Sigmoid colon (tissue), 7 donors: ENCODE measurements around the gene LCT. TPM values are rescaled to one million over a fixed set of nuclear protein-coding genes. Genes with fewer than 3 reads are reported as not detected.

Experiments
- DNase-seq: peaks from one replicate; pipeline ENCODE4 v3.0.0-alpha.2; 2019
- H3K27ac ChIP-seq, 4 donors: fragments of 200-600 bp; sonication (generic); one replicate each; pipeline ENCODE4 v1.5.1; 2016 to 2019; ENCODE audit warnings: mild to moderate bottlenecking in 1 of 4
- H3K27me3 ChIP-seq, 3 donors: fragments of 200-600 bp; sonication (generic); one replicate each; pipeline ENCODE4 v1.5.1; 2019; ENCODE audit warnings: mild to moderate bottlenecking in 1 of 3
- H3K36me3 ChIP-seq, 4 donors: fragments of 200-600 bp; sonication (generic); one replicate each; pipeline ENCODE4 v1.5.1; 2016 to 2019
- H3K4me1 ChIP-seq, 4 donors: fragments of 200-600 bp; sonication (generic); one replicate each; pipeline ENCODE4 v1.5.1; 2017 to 2019
- H3K4me3 ChIP-seq, 4 donors: fragments of 200-600 bp; sonication (generic); one replicate each; pipeline ENCODE4 v1.5.1; 2017 to 2019; ENCODE audit warnings: mild to moderate bottlenecking in 2 of 4, moderate library complexity in 1 of 4
- H3K9me3 ChIP-seq, 4 donors: fragments of 200-600 bp in 3 of 4; sonication (generic) in 3 of 4; one replicate each; pipeline versions ENCODE4 v1.5.1 to v1.6.1; 2013 to 2019
- EP300 ChIP-seq, 4 donors: sonication (generic); formaldehyde crosslinking; IDR thresholded peaks; one replicate each; pipeline ENCODE4 v1.6.1; 2017; ENCODE audit warnings: antibody characterized with exemption in 4 of 4
- POLR2A ChIP-seq, 2 donors: fragments of 450-650 bp; IDR thresholded peaks; one replicate each; pipeline ENCODE4 v1.6.1; 2016; ENCODE audit warnings: antibody characterized with exemption in 2 of 2, mild to moderate bottlenecking in 2 of 2, moderate library complexity in 2 of 2
- POLR2AphosphoS5 ChIP-seq, 4 donors: sonication (generic); formaldehyde crosslinking; IDR thresholded peaks; one replicate each; pipeline ENCODE4 v1.6.1; 2017; ENCODE audit warnings: antibody characterized with exemption in 4 of 4
- WGBS, 2 donors: extraction: QIAGEN DNeasy Blood & Tissue Kit; methylation state at CpG; one replicate each; pipeline ENCODE4 v1.1.7; 2013; 5-methylcytosine and 5-hydroxymethylcytosine counted together
- intact Hi-C: fragments of 100-400 bp; cut with DNase I; formaldehyde crosslinking; loops from one replicate; pipeline ENCODE4 v1.15.1; 2023
- polyA plus RNA-seq, 3 donors: library from polyadenylated mRNA; stranded (reverse); fragments of 200-250 nt; gene quantifications; one replicate each; pipeline ENCODE4 v1.2.3, GENCODE V29; 2013
- total RNA-seq, 4 donors: library from RNA; depleted of rRNA; stranded (reverse); fragments of >200 nt; gene quantifications; one replicate each; pipeline ENCODE4 v1.1.0, GENCODE V29; 2016
- TF ChIP-seq, protein P1 (sequence below), 4 experiments: fragments of 450-650 bp in 3 of 4; fragments of 200-600 bp in 1 of 4; IDR thresholded peaks; one replicate each; pipeline ENCODE4 v1.5.1; 2016 to 2019; ENCODE audit warnings: antibody characterized with exemption in 4 of 4, mild to moderate bottlenecking in 3 of 4, moderate library complexity in 2 of 4
- donor health status: healthy with polysubstance abuse.
- donor health status: Bipolar disorder and iron deficiency.
- donor health status: healthy.

The LCT gene
- total and polyA plus RNA-seq, 7 donors, result under 0.01 to 0.23 (median 0.03) TPM; not detected in 4

DNA sequence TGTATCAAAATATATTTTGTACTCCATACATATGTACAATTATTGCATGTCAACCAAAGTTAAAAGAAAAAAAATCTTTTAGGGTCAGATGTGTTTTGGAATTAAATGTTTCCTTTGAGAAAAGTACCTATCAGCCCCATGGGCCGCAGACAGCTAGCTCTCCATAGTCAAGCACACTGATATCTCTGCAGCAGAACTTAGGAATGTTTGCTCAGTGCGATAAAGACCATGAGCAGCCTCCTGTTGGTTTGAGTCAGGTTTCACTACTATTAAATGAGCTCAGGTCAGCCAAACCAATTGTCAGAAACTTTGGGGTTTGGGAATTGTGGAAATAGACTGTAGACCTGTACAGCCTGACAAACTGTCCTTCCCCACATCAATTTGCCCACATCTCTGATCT lies 33.7 kb downstream of the LCT start:
- TF ChIP-seq EP300 (IDR thresholded peaks at IDR 0.05), result no peak
- no peak for TF ChIP-seq POLR2AphosphoS5 (IDR thresholded peaks at IDR 0.05)
- no peak for TF ChIP-seq POLR2A (IDR thresholded peaks at IDR 0.05)
- TF ChIP-seq, protein P1, sequence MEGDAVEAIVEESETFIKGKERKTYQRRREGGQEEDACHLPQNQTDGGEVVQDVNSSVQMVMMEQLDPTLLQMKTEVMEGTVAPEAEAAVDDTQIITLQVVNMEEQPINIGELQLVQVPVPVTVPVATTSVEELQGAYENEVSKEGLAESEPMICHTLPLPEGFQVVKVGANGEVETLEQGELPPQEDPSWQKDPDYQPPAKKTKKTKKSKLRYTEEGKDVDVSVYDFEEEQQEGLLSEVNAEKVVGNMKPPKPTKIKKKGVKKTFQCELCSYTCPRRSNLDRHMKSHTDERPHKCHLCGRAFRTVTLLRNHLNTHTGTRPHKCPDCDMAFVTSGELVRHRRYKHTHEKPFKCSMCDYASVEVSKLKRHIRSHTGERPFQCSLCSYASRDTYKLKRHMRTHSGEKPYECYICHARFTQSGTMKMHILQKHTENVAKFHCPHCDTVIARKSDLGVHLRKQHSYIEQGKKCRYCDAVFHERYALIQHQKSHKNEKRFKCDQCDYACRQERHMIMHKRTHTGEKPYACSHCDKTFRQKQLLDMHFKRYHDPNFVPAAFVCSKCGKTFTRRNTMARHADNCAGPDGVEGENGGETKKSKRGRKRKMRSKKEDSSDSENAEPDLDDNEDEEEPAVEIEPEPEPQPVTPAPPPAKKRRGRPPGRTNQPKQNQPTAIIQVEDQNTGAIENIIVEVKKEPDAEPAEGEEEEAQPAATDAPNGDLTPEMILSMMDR (IDR thresholded peaks at IDR 0.05), result no peak
- DNase-seq, result no peak
- no peak overlapping the region for H3K4me3 ChIP-seq
- no peaks in the 10 kb centered on the region for H3K36me3 ChIP-seq
- intact Hi-C loops, result no loop called here
- H3K9me3 ChIP-seq, result peaks cover 0 to 6% (median 0%) of the 10 kb centered on the region in 4 donors
- 83 to 87% methylated on average over 2 of the region's 2 CpGs for WGBS, 2 donors
- no peaks in the 10 kb centered on the region for H3K27me3 ChIP-seq
- no peak overlapping the region for H3K27ac ChIP-seq
- H3K4me1 ChIP-seq, result no peaks in the 10 kb centered on the region

DNA sequence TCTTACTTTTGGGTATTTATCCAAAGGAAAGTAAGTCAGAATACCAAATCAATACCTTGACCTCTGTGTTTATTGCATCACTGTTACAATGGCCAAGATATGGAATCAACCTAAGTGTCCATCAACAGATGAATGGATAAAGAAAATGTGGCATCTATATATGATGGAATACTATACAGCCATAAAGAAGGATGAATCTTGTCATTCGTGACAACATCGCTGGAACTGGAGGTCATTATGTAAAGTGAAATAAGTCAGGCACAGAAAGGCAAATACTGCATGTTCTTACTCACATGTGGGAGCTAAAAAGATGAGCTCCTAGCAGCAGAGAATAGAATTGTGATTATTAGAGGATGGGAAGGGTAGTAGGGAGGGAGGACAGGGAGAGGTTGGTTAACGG lies 34.6 kb downstream of the LCT start:
- no peaks in the 10 kb centered on the region for H3K36me3 ChIP-seq
- no peaks in the 10 kb centered on the region for H3K27me3 ChIP-seq
- no peak overlapping the region for H3K27ac ChIP-seq
- DNase-seq, result no peak
- 64 to 66% methylated on average over 3 of the region's 3 CpGs for WGBS, 2 donors
- H3K4me1 ChIP-seq, result no peaks in the 10 kb centered on the region
- TF ChIP-seq EP300 (IDR thresholded peaks at IDR 0.05) (no peak), POLR2A (IDR thresholded peaks at IDR 0.05) (no peak), POLR2AphosphoS5 (IDR thresholded peaks at IDR 0.05) (no peak)
- TF ChIP-seq, protein P1 (IDR thresholded peaks at IDR 0.05), result no peak
- no peak overlapping the region for H3K4me3 ChIP-seq
- intact Hi-C loops, result no loop called here
- peaks cover 0 to 6% (median 0%) of the 10 kb centered on the region in 4 donors for H3K9me3 ChIP-seq

DNA sequence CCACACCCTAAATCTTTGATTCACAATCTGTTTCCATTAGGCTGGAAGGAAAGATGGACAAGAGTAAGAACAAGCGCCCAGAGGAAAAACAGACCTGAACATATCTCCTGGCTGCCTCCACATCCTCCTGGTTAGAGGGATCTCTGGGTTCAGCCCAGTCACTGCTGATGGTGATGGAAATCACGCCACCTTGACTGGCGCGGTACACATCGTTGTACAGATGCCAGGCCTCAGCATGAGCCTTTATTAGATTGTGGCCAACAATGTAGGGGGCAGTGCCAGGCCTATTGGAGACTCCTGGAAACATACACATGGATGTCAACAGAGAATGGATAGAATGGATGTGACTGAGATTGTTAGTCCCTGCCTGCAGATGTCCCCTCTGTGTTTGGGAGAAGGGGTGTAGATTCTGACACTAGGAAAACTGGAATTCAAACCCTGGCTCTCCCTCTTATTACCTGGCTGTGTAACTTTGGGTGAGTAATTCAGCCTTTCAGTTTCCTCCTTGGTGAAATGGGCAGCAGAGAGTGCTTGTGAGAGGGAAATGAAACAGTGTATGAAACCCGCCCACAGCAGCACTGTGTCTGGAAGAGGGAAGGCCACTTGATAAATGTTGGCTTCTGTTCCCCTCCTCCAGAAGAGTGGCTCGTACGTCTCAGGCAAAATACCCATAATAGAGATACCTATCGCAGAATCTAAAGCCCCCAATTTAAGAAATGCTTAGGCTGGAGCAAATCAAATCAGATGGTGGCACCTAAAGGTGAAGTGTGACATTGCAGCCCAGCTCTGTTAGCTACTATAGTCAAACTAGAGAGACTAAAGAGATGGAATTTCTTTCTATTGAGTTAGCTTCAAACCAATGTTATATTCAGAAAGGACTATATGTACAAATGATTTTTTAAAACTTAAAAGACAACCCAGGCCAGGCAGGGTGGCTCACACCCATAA lies 36.2 kb downstream of the LCT start:
- WGBS, 2 donors, result 84 to 92% methylated on average over 9 of the region's 9 CpGs
- Histone ChIP-seq H3K4me1 (no peaks in the 10 kb centered on the region), H3K4me3 (no peak overlapping the region), H3K9me3 (peaks cover 0 to 6% (median 0%) of the 10 kb centered on the region in 4 donors), H3K36me3 (no peaks in the 10 kb centered on the region), H3K27me3 (no peaks in the 10 kb centered on the region), H3K27ac (no peak overlapping the region)
- intact Hi-C loops, result no loop called here
- TF ChIP-seq, protein P1 (IDR thresholded peaks at IDR 0.05), result no peak
- TF ChIP-seq EP300 (IDR thresholded peaks at IDR 0.05), result no peak
- no peak for TF ChIP-seq POLR2A (IDR thresholded peaks at IDR 0.05)
- TF ChIP-seq POLR2AphosphoS5 (IDR thresholded peaks at IDR 0.05), result no peak
- no peak for DNase-seq

DNA sequence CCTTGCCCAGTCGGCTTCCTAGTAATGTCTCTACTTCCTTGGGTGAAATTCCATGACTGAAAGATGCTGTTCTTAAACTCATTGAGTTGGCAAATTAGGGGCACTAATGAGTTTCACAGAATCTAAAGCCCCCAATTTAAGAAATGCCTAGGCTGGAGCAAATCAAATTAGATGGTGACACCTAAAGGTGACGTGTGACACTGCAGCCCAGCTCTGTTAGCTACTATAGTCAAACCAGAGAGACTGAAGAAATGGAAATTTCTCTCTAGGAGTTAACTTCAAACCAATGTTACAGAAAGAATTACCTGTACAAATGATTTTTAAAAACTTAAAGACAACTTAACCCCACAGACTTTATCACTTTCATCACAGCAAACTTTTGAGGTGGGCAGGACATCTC lies 37.2 kb downstream of the LCT start:
- WGBS, 2 donors, result 41 to 69% methylated on average over 2 of the region's 2 CpGs
- DNase-seq, result no peak
- Histone ChIP-seq H3K9me3 (peaks cover 0 to 6% (median 0%) of the 10 kb centered on the region in 4 donors), H3K4me1 (no peaks in the 10 kb centered on the region), H3K27ac (no peak overlapping the region), H3K27me3 (no peaks in the 10 kb centered on the region), H3K4me3 (no peak overlapping the region), H3K36me3 (no peaks in the 10 kb centered on the region)
- intact Hi-C loops, result no loop called here
- TF ChIP-seq, protein P1 (IDR thresholded peaks at IDR 0.05), result no peak
- no peak for TF ChIP-seq EP300 (IDR thresholded peaks at IDR 0.05)
- TF ChIP-seq POLR2A (IDR thresholded peaks at IDR 0.05), result no peak
- TF ChIP-seq POLR2AphosphoS5 (IDR thresholded peaks at IDR 0.05), result no peak
